HEK293 (cell line): ENCODE data around the gene DSCAML1.

Source experiments
- CTCF ChIA-PET: fragments of 350-600 bp; formaldehyde crosslinking; extraction: SDS; loops from one replicate; lab custom pipeline; 2021; ENCODE audit warnings: antibody characterized with exemption; lab: Yijun Ruan, JAX
- POLR2A ChIA-PET: fragments of 300-600 bp; formaldehyde crosslinking; extraction: SDS; loops from one replicate; lab custom pipeline; 2020; ENCODE audit warnings: antibody characterized with exemption, inconsistent platforms; lab: Yijun Ruan, JAX
- H3K27ac ChIP-seq: fragments of 200-500 bp; sonication (Bioruptor generic); 2 replicates; pipeline ENCODE4 v1.5.1; 2014; ENCODE audit warnings: low read depth, low read length, control low read depth, inconsistent platforms; ENCODE audit errors: extremely low read depth
- H3K36me3 ChIP-seq, 2 experiments: fragments of 200-500 bp in 1 of 2; sonication (Bioruptor generic) in 1 of 2; 1 replicate in 1 of 2; 2 replicates in 1 of 2; pipeline ENCODE4 v1.5.1; 2014 to 2017; ENCODE audit warnings: inconsistent platforms in 2 of 2, low read length in 2 of 2; ENCODE audit not compliant: control insufficient read depth in 2 of 2, insufficient read depth in 1 of 2
- H3K4me1 ChIP-seq: fragments of 200-500 bp; sonication (Bioruptor generic); 2 replicates; pipeline ENCODE4 v1.5.1; 2014; ENCODE audit warnings: mild to moderate bottlenecking, low read length, inconsistent platforms; ENCODE audit not compliant: control insufficient read depth, insufficient read depth
- H3K4me3 ChIP-seq: 2 replicates; pipeline ENCODE4 v1.5.1; 2011; ENCODE audit warnings: low read depth, mild to moderate bottlenecking, control low read depth, low read length, moderate library complexity
- H3K9me3 ChIP-seq: fragments of 200-500 bp; sonication (Bioruptor generic); 2 replicates; pipeline ENCODE4 v1.5.1; 2014; ENCODE audit warnings: low read depth, low read length, inconsistent platforms; ENCODE audit not compliant: control insufficient read depth, insufficient read depth
- GLIS2 ChIP-seq: fragments of 450-650 bp; formaldehyde crosslinking; IDR thresholded peaks from 2 replicates; pipeline ENCODE4 v1.5.1; 2016; ENCODE audit warnings: missing biosample characterization, missing genetic modification characterization
- OSR2 ChIP-seq: fragments of 450-650 bp; formaldehyde crosslinking; IDR thresholded peaks from 2 replicates; pipeline ENCODE4 v1.5.1; 2016; ENCODE audit warnings: missing biosample characterization, missing genetic modification characterization
- SP7 ChIP-seq: fragments of 450-650 bp; formaldehyde crosslinking; IDR thresholded peaks from 2 replicates; pipeline ENCODE4 v1.5.1; 2016; ENCODE audit warnings: missing biosample characterization, missing genetic modification characterization
- ZBTB21 ChIP-seq: fragments of 450-650 bp; formaldehyde crosslinking; IDR thresholded peaks from 2 replicates; pipeline ENCODE4 v1.5.1; 2017; ENCODE audit warnings: missing biosample characterization, missing genetic modification characterization
- ZFP69B ChIP-seq: fragments of 450-650 bp; formaldehyde crosslinking; IDR thresholded peaks from 2 replicates; pipeline ENCODE4 v1.5.1; 2016; ENCODE audit warnings: missing biosample characterization, missing genetic modification characterization
- ZNF112 ChIP-seq: fragments of 450-650 bp; formaldehyde crosslinking; IDR thresholded peaks from 2 replicates; pipeline ENCODE4 v1.5.0; 2017; ENCODE audit warnings: missing biosample characterization, missing genetic modification characterization
- ZNF121 ChIP-seq: fragments of 450-650 bp; formaldehyde crosslinking; IDR thresholded peaks from 2 replicates; pipeline ENCODE4 v1.5.1; 2016; ENCODE audit warnings: missing biosample characterization, missing genetic modification characterization
- ZNF214 ChIP-seq: fragments of 450-650 bp; formaldehyde crosslinking; IDR thresholded peaks from 2 replicates; pipeline ENCODE4 v1.5.1; 2017; ENCODE audit warnings: missing biosample characterization, mild to moderate bottlenecking, missing genetic modification characterization, borderline replicate concordance
- ZNF341 ChIP-seq: fragments of 450-650 bp; formaldehyde crosslinking; IDR thresholded peaks from 2 replicates; pipeline ENCODE4; 2016; ENCODE audit warnings: low read depth, missing biosample characterization, missing genetic modification characterization
- ZNF404 ChIP-seq: fragments of 450-650 bp; formaldehyde crosslinking; IDR thresholded peaks from 2 replicates; pipeline ENCODE4 v1.5.1; 2017; ENCODE audit warnings: missing biosample characterization, missing genetic modification characterization
- ZNF529 ChIP-seq: fragments of 450-650 bp; formaldehyde crosslinking; IDR thresholded peaks from 2 replicates; pipeline ENCODE4 v1.5.1; 2017; ENCODE audit warnings: missing genetic modification characterization, missing biosample characterization; ENCODE audit not compliant: insufficient replicate concordance
- ZNF571 ChIP-seq: fragments of 450-650 bp; formaldehyde crosslinking; IDR thresholded peaks from 2 replicates; pipeline ENCODE4 v1.5.0; 2017; ENCODE audit warnings: missing biosample characterization, missing genetic modification characterization
- ZNF629 ChIP-seq: fragments of 450-650 bp; formaldehyde crosslinking; IDR thresholded peaks from 2 replicates; pipeline ENCODE4 v1.5.1; 2017; ENCODE audit warnings: missing biosample characterization, missing genetic modification characterization
- ZNF660 ChIP-seq: fragments of 450-650 bp; IDR thresholded peaks from 2 replicates; pipeline ENCODE4 v1.5.1; 2018; ENCODE audit warnings: missing biosample characterization, mild to moderate bottlenecking, missing genetic modification characterization
- ZSCAN30 ChIP-seq: fragments of 450-650 bp; IDR thresholded peaks from 2 replicates; pipeline ENCODE4 v1.5.1; 2018; ENCODE audit warnings: missing biosample characterization, mild to moderate bottlenecking, missing genetic modification characterization, moderate library complexity
- TF ChIP-seq, protein P1 (sequence below): IDR thresholded peaks from 2 replicates; pipeline ENCODE4 v1.6.1; 2011; ENCODE audit warnings: mild to moderate bottlenecking, low read depth, low read length, borderline replicate concordance
- TF ChIP-seq, protein P2 (sequence below): fragments of 450-650 bp; formaldehyde crosslinking; IDR thresholded peaks from 2 replicates; pipeline ENCODE4 v1.5.1; 2017; ENCODE audit warnings: missing biosample characterization, missing genetic modification characterization
- TF ChIP-seq, protein P3 (sequence below): fragments of 450-650 bp; formaldehyde crosslinking; IDR thresholded peaks from 2 replicates; pipeline ENCODE4 v1.5.1; 2017; ENCODE audit warnings: missing biosample characterization, mild to moderate bottlenecking, missing genetic modification characterization, moderate library complexity
- TF ChIP-seq, protein P4 (sequence below): fragments of 450-650 bp; formaldehyde crosslinking; IDR thresholded peaks from 2 replicates; pipeline ENCODE4 v1.5.1; 2016; ENCODE audit warnings: missing biosample characterization, missing genetic modification characterization
- TF ChIP-seq, protein P5 (sequence below): fragments of 450-650 bp; formaldehyde crosslinking; IDR thresholded peaks from 2 replicates; pipeline ENCODE4 v1.5.1; 2016; ENCODE audit warnings: missing biosample characterization, missing genetic modification characterization
- TF ChIP-seq, protein P6 (sequence below): fragments of 450-650 bp; formaldehyde crosslinking; IDR thresholded peaks from 2 replicates; pipeline ENCODE4 v1.5.1; 2016; ENCODE audit warnings: missing biosample characterization, missing genetic modification characterization
- TF ChIP-seq, protein P7 (sequence below): fragments of 450-650 bp; formaldehyde crosslinking; IDR thresholded peaks from 2 replicates; pipeline ENCODE4; 2016; ENCODE audit warnings: missing biosample characterization, missing genetic modification characterization

Gene DSCAML1

DNA sequence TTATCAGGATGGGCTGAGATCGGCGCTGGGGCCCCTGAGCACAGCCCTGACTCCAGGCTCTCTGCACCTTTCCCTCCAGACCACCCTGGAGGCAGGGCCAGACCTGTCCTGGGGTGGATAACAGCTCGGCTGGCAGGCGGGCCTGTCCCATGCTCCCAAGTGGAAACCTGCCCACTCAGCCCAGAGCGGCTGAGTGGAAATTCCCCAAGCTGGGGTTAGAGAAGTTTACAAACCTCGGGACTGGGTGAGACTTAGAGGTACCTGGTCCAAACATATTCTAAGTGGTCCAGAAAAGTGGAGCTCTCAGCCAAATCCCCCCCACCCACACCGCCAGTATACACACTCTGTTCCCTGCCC lies 32.3 kb upstream of the DSCAML1 start (continued):
- TF ChIP-seq ZNF571 (tag by site-specific recombination) (no peak), ZNF121 (tag by site-specific recombination) (no peak), ZSCAN30 (tag by site-specific recombination) (no peak), ZNF341 (tag by site-specific recombination) (no peak)
- TF ChIP-seq, protein P1, sequence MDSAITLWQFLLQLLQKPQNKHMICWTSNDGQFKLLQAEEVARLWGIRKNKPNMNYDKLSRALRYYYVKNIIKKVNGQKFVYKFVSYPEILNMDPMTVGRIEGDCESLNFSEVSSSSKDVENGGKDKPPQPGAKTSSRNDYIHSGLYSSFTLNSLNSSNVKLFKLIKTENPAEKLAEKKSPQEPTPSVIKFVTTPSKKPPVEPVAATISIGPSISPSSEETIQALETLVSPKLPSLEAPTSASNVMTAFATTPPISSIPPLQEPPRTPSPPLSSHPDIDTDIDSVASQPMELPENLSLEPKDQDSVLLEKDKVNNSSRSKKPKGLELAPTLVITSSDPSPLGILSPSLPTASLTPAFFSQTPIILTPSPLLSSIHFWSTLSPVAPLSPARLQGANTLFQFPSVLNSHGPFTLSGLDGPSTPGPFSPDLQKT: no peak
- TF ChIP-seq, protein P2, sequence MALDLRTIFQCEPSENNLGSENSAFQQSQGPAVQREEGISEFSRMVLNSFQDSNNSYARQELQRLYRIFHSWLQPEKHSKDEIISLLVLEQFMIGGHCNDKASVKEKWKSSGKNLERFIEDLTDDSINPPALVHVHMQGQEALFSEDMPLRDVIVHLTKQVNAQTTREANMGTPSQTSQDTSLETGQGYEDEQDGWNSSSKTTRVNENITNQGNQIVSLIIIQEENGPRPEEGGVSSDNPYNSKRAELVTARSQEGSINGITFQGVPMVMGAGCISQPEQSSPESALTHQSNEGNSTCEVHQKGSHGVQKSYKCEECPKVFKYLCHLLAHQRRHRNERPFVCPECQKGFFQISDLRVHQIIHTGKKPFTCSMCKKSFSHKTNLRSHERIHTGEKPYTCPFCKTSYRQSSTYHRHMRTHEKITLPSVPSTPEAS (tag by site-specific recombination): no peak

DNA sequence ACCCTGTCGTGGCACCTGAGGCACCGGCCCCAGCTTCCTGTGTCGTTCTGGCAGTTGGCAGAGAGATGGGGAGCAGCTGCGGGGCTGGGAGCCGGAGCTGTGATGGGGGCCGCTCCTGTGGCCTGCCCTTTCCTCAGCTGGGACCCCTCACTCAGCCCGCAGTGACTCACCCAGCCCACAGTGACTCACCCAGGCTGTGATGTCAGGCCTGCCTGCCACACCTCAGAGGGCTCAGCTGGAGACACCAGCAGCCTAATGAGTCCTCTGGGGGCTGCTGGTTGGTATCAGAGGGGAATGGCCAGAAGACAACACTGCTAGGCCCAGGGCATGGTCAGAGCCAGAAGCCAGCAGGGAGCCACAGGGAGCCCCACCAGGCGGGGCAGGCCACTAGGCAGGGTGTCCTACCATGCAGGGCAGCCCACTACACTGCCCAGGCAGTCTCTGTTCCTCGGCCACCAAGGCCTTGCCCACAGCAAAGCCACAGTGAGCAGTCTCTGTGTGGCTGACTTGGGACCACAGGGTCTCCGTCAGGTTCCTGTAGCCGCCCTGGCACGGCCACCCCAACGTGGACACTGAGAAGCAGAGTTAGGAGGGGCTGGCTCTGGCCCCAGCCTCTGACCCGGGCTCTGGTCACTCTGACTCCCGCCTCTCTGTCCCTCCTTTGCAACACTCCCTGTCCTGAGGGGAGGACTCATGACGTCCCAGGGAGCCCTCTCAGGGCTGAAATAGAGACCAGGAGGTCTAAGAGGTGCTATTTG lies 31.8 kb upstream of the DSCAML1 start:
- ChIA-PET POLR2A (no interaction called here), CTCF (interaction anchor here (0.5 to 10.2 kb wide), 7 partner anchors 11 to 384 kb away, joined by 3 to 78 read pairs (median 4); no protein-coding TSS in a partner anchor)
- H3K27ac ChIP-seq: no peak overlapping the region
- peak; percentile 43; the same call in 1 of the 2 replicates for TF ChIP-seq ZNF660 (tag by site-specific recombination)
- TF ChIP-seq ZNF112 (tag by site-specific recombination): no peak
- no peak for TF ChIP-seq ZNF214
- TF ChIP-seq, protein P3, sequence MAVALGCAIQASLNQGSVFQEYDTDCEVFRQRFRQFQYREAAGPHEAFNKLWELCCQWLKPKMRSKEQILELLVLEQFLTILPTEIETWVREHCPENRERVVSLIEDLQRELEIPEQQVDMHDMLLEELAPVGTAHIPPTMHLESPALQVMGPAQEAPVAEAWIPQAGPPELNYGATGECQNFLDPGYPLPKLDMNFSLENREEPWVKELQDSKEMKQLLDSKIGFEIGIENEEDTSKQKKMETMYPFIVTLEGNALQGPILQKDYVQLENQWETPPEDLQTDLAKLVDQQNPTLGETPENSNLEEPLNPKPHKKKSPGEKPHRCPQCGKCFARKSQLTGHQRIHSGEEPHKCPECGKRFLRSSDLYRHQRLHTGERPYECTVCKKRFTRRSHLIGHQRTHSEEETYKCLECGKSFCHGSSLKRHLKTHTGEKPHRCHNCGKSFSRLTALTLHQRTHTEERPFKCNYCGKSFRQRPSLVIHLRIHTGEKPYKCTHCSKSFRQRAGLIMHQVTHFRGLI (tag by site-specific recombination): 0 out of 2 replicates have a peak, but pooled peaks have one; percentile 13
- TF ChIP-seq, protein P4, sequence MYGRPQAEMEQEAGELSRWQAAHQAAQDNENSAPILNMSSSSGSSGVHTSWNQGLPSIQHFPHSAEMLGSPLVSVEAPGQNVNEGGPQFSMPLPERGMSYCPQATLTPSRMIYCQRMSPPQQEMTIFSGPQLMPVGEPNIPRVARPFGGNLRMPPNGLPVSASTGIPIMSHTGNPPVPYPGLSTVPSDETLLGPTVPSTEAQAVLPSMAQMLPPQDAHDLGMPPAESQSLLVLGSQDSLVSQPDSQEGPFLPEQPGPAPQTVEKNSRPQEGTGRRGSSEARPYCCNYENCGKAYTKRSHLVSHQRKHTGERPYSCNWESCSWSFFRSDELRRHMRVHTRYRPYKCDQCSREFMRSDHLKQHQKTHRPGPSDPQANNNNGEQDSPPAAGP (tag by site-specific recombination): peak; percentile 87
- peak; percentile 85 for TF ChIP-seq ZNF629 (tag by site-specific recombination)
- TF ChIP-seq ZNF404 (tag by site-specific recombination): no peak
- peak; percentile 54 for TF ChIP-seq OSR2 (tag by site-specific recombination)
- TF ChIP-seq ZNF529 (tag by site-specific recombination): no peak
- TF ChIP-seq, protein P5, sequence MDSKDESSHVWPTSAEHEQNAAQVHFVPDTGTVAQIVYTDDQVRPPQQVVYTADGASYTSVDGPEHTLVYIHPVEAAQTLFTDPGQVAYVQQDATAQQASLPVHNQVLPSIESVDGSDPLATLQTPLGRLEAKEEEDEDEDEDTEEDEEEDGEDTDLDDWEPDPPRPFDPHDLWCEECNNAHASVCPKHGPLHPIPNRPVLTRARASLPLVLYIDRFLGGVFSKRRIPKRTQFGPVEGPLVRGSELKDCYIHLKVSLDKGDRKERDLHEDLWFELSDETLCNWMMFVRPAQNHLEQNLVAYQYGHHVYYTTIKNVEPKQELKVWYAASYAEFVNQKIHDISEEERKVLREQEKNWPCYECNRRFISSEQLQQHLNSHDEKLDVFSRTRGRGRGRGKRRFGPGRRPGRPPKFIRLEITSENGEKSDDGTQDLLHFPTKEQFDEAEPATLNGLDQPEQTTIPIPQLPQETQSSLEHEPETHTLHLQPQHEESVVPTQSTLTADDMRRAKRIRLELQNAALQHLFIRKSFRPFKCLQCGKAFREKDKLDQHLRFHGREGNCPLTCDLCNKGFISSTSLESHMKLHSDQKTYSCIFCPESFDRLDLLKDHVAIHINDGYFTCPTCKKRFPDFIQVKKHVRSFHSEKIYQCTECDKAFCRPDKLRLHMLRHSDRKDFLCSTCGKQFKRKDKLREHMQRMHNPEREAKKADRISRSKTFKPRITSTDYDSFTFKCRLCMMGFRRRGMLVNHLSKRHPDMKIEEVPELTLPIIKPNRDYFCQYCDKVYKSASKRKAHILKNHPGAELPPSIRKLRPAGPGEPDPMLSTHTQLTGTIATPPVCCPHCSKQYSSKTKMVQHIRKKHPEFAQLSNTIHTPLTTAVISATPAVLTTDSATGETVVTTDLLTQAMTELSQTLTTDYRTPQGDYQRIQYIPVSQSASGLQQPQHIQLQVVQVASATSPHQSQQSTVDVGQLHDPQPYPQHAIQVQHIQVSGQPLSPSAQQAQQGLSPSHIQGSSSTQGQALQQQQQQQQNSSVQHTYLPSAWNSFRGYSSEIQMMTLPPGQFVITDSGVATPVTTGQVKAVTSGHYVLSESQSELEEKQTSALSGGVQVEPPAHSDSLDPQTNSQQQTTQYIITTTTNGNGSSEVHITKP (tag by site-specific recombination): peak; percentile 31; the same call in 1 of the 2 replicates
- peak; percentile 15; the same call in 1 of the 2 replicates for TF ChIP-seq ZFP69B (tag by site-specific recombination)
- 0 out of 2 replicates have a peak, but pooled peaks have one; percentile 42 for TF ChIP-seq SP7 (tag by site-specific recombination)
- TF ChIP-seq, protein P6, sequence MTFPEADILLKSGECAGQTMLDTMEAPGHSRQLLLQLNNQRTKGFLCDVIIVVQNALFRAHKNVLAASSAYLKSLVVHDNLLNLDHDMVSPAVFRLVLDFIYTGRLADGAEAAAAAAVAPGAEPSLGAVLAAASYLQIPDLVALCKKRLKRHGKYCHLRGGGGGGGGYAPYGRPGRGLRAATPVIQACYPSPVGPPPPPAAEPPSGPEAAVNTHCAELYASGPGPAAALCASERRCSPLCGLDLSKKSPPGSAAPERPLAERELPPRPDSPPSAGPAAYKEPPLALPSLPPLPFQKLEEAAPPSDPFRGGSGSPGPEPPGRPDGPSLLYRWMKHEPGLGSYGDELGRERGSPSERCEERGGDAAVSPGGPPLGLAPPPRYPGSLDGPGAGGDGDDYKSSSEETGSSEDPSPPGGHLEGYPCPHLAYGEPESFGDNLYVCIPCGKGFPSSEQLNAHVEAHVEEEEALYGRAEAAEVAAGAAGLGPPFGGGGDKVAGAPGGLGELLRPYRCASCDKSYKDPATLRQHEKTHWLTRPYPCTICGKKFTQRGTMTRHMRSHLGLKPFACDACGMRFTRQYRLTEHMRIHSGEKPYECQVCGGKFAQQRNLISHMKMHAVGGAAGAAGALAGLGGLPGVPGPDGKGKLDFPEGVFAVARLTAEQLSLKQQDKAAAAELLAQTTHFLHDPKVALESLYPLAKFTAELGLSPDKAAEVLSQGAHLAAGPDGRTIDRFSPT (tag by site-specific recombination): peak; percentile 35; the same call in 1 of the 2 replicates
- TF ChIP-seq ZBTB21 (tag by site-specific recombination): peak; percentile 82
- TF ChIP-seq, protein P7, sequence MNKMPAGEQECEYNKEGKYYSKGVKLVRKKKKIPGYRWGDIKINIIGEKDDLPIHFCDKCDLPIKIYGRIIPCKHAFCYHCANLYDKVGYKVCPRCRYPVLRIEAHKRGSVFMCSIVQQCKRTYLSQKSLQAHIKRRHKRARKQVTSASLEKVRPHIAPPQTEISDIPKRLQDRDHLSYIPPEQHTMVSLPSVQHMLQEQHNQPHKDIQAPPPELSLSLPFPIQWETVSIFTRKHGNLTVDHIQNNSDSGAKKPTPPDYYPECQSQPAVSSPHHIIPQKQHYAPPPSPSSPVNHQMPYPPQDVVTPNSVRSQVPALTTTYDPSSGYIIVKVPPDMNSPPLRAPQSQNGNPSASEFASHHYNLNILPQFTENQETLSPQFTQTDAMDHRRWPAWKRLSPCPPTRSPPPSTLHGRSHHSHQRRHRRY: no peak
- peak; percentile 91 for TF ChIP-seq GLIS2

More for the DNA sequence above, 31.8 kb upstream of the DSCAML1 start:
- Histone ChIP-seq H3K4me3 (no peak overlapping the region), H3K4me1 (no peaks in the 10 kb centered on the region), H3K9me3 (no peaks in the 10 kb centered on the region), H3K36me3 (no peaks in the 10 kb centered on the region)
